ENCODE data around the gene PLA2G4B.

GRCh38 chr15:41881920-41882688 lies 43.5 kb downstream of the PLA2G4B start:
- no peak for TF ChIP-seq CTCF (IDR thresholded peaks at IDR 0.05)
- TF ChIP-seq POLR2A (IDR thresholded peaks at IDR 0.05) = no peak
